Activated CD4-positive, alpha-beta T cell treated with anti-CD3 and anti-CD28 coated beads, Interleukin-10, Interleukin-2, amounts not matched to agents 100 ng/mL and 50 ng/mL, durations not matched to agents 16 hours and 8 hours (primary cell): ENCODE data around the gene KRTAP10-5.
"Not testable (repeated sequence)": the region's sequence is repeated elsewhere in the genome, so short reads cannot be mapped to it uniquely, and the experiment has no call there.

Source experiments
- DNase-seq: peaks from one replicate; pipeline ENCODE4 v3.0.0-alpha.2; 2020

The KRTAP10-5 gene

GRCh38 chr21:44590311-44590721 is 9.9 kb upstream of the KRTAP10-5 start:
- no peak for DNase-seq

- no peak for DNase-seq
These were observed 9.3 kb upstream of the KRTAP10-5 start for GRCh38 chr21:44589586-44590305.

- DNase-seq, result no peak
These were observed 8.7 kb upstream of the KRTAP10-5 start for GRCh38 chr21:44589094-44589493.

- DNase-seq, result no peak
These were observed 5.5 kb upstream of the KRTAP10-5 start for GRCh38 chr21:44585892-44586291.

DNA sequence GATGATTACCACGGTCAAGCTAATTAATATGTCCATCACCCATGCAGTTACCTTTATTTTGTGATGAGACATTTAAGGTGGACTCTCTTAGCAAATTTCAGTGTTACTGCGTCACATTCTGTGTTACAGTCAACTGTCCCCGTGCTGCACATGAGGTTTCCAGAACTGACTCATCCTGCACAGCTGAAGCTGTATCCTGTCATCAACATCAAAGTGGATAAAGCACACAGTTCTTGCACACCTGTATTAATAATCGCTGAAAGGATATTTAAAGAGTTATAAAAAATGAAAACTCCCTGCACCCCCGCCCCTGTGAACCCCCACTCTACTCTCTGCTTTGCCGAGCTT is 3.4 kb upstream of the KRTAP10-5 start:
- peak; percentile 49 for DNase-seq

DNA sequence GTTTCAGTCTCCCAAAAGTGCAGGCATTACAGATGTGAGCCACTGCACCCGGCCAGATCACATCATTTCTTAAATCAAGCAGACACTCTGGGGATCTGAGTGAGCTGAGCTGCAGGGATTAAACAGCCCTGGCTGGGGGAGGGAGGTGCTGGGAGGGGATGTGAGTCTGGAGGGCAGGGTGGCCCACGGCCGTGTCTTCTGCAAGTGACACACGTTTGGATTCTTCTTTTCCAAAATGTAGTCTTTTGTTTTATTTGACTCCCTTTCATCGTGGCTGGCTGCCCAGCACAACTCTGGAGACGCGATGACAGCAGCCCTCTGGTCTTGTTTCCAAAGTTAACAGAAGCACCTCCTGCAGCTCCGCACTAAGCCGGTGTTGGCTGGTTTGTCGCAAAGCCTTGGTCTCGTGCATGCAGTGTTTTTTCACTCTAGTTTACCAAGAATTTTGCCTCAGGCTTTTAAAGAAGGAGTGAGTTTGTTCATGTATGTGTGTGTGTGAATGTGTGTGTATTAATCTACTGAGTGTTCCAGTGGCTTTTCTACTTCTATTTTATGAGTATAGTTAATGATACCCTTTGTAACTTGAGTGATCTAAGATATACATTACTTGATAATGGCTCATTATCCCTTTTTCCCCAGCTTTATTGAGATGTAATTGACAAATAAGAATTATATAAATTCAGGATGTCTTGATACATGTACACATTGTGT is 2.8 kb upstream of the KRTAP10-5 start:
- no peak for DNase-seq

- no peak for DNase-seq
These were observed 1.7 kb upstream of the KRTAP10-5 start for GRCh38 chr21:44582055-44582454.

DNA sequence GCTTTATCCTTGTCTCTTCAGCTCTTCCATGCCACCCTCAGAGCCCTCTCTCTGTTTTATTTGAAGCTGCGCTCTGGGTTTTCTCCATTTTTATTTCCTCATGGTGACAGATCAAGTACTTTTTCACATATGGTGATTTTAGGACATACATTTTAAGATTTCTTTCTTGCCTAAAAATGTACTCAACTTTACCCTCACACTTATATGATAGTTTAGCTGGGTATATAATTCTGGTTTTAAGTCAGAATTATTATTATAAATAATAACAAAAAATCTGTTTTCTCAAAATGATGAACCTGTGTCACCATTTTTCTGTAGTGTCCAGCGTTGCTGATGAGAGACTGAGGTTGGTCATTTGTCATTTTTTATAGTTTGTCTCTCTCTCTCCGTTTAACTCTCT is 754 bp upstream of the KRTAP10-5 start:
- DNase-seq, result no peak

DNA sequence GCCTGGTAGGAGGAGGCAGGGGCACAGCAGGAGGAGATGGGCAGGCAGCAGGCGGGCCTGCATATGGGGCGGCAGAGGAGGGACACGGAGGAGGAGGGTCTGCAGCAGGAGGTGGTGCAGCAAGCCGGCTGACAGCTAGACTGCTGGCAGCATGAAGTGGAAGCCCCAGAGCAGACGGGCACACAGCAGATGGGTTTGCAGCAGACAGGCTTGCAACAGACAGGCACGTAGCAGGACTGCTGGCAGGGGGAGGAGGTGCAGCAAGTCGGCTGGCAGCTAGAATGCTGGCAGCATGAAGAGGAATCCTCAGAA is 615 bp downstream of the KRTAP10-5 start:
- no peak for DNase-seq

DNA sequence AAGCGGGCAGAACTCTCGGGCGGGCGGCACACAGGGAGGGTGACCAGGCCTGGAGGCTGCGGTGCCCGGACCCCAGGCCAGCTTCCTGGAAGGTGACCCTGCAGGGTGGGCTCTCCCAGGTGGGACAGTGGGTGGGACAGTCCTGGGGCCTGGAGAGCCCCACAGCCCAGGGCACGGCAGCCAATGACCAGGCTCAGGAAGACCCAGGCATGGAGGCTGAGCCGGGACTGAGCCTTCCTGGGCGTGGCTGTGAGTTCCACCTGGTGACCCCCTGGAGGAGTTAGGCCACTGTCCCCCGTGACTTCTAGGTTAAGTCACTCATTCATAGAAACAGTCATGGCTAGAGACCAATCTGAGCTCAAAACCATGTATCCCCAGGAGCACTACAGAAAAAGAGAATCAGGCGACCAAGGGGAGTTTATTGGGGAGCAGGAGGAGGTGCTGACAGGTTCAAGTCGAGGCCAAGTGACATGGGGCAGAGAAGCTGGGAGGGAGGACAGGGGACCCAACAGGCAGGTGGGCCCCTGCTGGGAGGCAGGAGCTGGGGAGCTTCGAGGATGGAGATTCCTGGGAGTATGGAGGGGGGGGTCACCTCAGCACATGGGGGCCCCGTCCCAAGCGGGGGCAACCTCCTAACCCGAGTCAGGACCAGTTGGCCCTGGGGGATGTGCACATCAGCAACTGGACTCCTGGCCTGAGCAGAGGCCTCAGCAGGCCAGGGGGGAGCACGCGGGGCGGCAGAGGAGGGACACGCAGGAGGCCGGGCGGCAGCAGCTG is 1.2 kb downstream of the KRTAP10-5 start:
- DNase-seq, result no peak

DNA sequence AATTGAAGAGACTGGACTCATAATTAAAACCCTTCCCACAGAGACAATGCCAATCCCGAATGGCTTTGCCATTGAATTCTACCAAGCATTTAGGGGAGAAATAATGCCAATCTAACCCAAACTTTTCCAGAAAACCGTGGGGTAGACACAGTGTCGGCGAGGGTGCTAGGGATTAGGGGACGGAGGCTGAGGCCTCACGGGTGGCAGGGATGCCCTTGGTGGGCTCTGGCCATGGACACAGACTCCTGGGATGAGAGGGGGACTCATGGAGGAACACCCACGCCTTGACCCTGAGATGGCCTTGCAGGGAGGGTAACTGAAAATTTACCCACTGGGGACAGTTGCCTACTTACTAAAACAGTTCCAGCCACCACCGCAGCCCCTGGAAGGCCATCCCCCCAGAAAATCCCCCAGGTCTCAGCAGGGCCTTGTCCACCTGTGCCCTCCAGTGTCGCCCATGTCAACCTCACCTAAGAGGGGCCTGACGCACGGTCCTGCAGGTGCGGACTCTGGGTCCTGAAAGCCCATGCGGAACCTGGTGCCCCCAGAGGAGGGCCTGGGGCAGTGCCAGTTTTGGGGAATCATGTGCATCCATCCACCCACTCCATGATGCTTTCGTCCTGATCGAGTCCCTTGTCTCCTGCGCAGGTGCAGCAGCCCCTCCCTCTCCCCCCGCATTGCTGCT is 1.9 kb downstream of the KRTAP10-5 start:
- no peak for DNase-seq

DNA sequence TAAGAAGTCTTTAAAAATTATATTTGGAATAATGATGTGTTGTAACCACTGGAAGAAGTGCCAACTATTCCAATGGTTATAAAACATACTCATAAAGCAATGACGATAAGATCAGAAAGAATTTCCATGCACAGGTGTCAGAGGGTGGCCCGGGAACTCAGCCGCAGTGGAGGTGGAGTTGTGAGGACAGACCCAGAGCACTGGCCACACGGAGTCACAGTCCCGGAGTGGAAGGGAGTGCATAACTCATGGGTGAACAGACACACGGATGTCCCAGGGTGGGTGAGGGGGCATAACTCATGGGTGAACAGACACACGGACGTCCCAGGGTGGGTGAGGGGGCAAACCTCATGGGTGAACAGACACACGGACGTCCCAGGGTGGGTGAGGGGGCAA is 4.4 kb downstream of the KRTAP10-5 start:
- DNase-seq, result no peak

GRCh38 chr21:44575307-44576024 is 4.9 kb downstream of the KRTAP10-5 start:
- DNase-seq, result no peak

DNA sequence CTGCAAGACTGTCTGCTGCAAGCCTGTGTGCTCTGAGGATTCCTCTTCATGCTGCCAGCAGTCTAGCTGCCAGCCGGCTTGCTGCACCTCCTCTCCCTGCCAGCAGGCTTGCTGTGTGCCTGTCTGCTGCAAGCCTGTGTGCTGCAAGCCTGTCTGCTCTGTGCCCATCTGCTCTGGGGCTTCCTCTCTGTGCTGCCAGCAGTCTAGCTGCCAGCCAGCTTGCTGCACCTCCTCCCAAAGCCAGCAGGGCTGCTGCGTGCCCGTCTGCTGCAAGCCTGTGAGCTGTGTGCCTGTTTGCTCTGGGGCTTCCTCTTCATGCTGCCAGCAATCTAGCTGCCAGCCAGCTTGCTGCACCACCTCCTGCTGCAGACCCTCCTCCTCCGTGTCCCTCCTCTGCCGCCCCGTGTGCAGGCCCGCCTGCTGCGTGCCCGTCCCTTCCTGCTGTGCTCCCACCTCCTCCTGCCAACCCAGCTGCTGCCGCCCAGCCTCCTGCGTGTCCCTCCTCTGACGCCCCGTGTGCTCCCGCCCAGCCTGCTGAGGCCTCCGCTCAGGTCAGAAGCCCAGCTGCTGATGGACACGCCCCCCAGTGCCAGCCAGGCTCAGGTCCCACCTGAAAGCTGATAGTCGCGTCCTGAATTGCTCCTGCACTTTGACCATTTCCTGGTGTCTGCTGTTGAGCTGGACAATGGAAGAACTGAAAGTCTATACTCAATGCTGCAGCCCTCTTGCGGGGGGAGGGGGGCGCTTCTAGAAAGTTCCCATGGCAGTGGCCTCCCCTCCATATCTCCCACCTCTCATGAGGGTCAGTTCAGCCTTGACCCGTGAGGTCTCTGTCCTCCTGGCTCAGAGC is 5.7 kb downstream of the KRTAP10-5 start:
- peak; percentile 6 for DNase-seq

DNA sequence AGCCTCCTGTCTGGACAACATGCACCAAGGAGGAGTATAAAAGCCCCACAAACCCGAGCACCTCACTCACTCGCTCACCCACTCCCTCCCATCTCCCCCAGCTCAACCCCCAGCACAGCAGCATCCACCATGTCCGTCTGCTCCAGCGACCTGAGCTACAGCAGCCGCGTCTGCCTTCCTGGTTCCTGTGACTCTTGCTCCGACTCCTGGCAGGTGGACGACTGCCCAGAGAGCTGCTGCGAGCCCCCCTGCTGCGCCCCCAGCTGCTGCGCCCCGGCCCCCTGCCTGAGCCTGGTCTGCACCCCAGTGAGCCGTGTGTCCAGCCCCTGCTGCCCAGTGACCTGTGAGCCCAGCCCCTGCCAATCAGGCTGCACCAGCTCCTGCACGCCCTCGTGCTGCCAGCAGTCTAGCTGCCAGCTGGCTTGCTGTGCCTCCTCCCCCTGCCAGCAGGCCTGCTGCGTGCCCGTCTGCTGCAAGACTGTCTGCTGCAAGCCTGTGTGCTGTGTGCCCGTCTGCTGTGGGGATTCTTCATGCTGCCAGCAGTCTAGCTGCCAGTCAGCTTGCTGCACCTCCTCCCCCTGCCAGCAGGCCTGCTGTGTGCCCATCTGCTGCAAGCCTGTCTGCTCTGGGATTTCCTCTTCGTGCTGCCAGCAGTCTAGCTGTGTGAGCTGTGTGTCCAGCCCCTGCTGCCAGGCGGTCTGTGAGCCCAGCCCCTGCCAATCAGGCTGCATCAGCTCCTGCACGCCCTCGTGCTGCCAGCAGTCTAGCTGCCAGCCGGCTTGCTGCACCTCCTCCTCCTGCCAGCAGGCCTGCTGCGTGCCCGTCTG is 6.6 kb downstream of the KRTAP10-5 start, which contains the start of gene KRTAP10-4:
TSS of gene KRTAP10-4 (plus strand) at position 100 of the 827 bp plus-strand sequence. CDS start at position 130, 30 bp downstream.
- DNase-seq, result not testable (repeated sequence)

- no peak for DNase-seq
These were observed 7.3 kb downstream of the KRTAP10-5 start for GRCh38 chr21:44572959-44573583.

GRCh38 chr21:44571844-44572782 is 8.3 kb downstream of the KRTAP10-5 start:
- no peak for DNase-seq

- no peak for DNase-seq
These were observed 9.1 kb downstream of the KRTAP10-5 start for GRCh38 chr21:44571296-44571695.
